ENCODE results near the gene IGSF8.
"Not testable (repeated sequence)": the region's sequence is repeated elsewhere in the genome, so short reads cannot be mapped to it uniquely, and the experiment has no call there.

Gene IGSF8

DNA sequence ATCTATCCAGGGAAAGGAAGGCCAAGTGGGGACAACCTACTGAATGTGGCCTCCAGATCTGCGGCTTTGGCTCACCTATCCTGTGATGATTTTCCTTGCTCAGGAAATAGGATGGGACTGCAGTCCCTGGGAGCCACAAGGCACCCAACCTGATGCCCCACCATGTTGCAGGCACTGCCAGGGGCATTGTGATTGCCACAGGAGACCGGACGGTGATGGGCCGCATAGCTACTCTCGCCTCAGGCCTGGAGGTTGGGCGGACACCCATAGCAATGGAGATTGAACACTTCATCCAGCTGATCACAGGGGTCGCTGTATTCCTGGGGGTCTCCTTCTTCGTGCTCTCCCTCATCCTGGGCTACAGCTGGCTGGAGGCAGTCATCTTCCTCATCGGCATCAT lies 29.0 kb upstream of the IGSF8 start:
- no peak for DNase-seq (ENCODE audit: low read depth)

DNA sequence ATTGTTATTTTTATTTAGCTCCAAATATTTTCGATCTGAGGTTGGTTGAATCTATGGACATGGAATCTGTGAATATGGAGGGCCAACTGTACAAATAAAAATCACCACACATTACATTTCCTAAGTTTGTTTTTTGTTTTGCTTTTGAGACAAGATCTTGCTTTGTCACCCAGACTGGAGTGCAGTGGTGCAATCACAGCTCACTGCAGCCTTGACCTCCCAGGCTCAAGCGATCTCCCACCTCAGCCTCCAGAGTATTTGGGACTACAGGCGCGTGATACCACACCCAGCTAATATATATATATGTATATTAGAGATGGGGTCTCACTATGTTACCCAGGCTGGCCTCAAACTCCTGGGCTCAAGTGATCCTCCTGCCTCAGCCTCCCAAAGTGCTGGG lies 27.9 kb upstream of the IGSF8 start:
- DNase-seq (ENCODE audit: low read depth): not testable (repeated sequence)

DNA sequence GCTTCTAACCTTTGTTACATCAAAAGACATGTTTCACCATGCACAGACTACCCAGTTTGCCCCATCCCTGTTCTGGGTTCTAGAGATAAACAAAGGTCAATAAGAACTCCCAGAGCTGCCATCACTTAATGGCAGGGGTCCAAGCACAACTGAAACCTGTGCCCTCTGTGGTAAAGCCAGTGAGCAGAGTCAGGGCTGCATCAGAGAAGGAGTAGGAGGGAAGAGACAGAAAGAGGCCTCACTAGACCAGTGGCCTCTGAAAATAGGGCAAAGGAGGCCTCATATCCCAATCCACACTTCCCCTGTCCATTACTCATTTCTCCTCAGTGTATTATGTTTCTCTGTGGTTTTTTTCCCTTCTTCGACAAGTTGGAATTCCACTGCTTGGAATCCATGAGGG lies 27.3 kb upstream of the IGSF8 start:
- DNase-seq (ENCODE audit: low read depth): no peak

DNA sequence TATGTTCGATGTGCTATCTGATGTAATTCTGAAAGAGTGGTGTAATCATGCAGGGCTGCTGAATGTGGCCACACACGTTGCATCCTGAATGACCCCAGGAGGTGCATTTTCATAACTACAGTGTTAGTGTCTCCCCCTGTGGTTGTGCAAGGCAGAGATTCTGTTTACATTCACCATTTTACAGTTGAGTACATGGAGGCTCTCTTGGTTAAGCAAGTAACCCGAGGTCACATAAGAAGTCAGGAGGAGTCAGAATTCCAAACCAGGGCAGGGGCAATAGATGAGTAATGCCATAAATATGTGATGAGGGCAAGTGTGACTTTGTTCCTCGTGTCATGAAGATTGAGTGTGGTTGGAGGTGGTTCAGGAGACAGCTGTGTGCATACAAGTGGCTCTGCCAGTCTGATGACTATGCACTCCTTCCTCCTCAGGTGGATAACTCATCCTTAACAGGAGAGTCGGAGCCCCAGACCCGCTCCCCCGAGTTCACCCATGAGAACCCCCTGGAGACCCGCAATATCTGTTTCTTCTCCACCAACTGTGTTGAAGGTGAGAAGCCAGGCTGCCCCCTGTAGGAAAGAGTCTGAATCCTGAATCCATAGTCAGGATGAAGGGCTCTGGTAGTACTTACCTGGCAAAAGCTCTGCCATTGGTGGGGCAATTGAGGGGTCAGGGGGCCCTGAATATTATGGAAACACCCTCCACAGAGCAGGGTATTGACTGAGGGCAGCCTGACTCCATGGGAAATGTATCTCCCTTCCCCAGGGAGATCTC lies 26.5 kb upstream of the IGSF8 start:
- DNase-seq (ENCODE audit: low read depth): peak; percentile 90

DNA sequence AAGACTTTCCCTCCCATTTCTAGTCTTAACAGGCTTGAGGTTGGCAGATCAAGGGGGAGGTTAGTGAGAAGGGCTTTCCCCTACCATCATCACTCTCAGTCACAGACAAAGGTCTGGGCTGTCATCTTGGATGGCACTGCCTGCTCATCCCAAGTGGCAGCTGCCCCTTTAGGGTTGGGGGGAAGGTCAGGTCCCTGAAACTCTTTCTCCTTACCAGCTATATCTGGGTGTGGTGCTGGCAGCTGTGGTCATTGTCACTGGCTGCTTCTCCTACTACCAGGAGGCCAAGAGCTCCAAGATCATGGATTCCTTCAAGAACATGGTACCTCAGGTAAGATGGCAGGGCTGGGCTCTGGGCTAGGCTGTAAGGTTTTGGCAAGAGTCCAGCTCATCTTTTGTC lies 25.3 kb upstream of the IGSF8 start:
- no peak for DNase-seq (ENCODE audit: low read depth)

DNA sequence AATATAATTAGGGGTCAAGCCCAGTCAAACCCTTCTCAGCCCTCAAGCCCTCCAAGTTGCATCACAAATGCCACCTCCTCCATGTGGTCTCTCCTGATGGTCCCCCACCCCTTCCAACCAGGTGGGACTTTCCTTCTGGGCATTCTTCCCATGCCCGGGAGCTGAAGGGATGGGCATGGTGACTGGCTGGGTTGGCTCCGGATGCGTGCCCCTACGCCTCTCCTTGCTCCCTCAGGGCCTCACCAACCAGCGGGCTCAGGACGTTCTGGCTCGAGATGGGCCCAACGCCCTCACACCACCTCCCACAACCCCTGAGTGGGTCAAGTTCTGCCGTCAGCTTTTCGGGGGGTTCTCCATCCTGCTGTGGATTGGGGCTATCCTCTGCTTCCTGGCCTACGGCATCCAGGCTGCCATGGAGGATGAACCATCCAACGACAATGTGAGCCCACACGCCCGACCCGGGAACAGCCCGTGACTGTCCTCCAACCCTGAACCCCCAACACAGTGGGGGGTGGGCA lies 24.6 kb upstream of the IGSF8 start:
- DNase-seq (ENCODE audit: low read depth): no peak

DNA sequence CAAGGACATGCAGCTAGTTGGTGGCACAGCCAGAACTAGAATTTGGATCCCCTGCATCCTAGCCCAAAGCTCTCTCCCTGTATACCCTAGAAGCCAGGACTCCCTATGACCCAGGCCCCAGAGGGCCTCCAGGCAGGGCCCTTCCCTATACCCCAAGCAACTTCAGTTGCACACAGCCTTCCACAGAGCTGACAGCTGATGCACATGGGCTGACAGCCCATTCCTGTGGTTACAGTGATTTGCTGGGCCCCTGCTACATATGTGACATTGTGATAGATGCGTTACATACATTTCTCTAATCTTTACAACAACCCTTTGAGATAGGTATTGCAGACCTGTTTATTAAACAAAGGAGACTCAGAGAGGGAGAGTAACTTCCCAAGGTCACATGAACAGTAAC lies 23.0 kb upstream of the IGSF8 start:
- no peak for DNase-seq (ENCODE audit: low read depth)

DNA sequence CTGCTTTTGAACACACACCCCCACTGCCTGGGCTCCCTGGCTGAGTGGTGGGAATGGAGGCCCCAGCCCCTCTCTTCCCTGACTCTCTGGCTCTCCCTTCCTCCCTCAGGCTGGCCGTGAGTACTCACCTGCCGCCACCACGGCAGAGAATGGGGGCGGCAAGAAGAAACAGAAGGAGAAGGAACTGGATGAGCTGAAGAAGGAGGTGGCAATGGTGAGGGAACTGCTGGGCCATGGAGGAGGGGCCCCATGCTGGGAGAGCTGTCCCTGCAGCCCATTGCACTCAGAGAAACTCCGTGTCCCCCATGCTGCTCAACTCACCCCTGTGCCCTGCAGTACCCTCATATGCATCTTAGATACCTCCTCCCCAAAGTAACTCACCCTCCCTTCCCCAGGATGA lies 22.4 kb upstream of the IGSF8 start:
- DNase-seq (ENCODE audit: low read depth): no peak

DNA sequence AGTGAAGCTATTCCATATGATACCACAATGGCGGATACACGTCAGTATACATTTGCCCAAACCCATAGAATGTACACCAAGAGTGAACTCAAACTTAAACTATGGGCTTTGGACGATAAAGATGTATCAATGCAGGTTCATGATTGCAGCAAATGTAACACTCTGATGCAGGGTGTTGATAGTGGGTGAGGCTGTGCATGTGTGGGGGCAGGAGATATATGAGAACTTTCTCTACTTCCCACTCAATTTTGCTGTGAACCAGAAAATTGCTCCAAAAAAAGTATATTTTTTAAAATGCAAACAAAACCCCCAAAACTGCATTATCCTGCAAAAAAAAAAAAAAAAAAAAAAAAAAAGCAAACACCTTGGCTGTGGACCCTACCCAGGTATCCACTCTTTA lies 20.5 kb upstream of the IGSF8 start:
- no peak for DNase-seq (ENCODE audit: low read depth)

DNA sequence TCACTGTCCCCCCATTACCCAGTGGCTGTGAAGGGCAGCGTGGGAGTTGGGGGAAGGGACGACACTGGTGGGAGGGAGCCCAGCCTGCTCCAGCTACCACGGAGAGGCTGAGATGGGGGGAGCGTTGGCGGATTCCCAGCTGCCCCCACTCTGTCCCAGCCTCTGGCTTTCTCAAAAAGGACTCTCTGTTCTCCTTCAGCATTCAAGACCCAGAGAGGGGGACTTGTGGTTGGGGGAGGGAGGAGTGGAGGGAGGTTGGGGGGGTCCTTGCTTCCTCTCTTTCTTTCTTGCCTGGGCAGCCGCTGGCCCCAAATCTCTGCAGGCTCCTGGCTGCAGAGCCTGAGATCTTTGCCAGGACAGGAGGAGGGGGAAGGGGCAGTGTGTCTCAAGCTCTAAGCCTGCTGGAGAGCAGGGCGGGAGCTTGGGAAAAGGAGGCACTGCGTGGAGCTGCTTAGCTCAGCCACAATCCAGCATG lies 19.3 kb upstream of the IGSF8 start:
- DNase-seq (ENCODE audit: low read depth): no peak

DNA sequence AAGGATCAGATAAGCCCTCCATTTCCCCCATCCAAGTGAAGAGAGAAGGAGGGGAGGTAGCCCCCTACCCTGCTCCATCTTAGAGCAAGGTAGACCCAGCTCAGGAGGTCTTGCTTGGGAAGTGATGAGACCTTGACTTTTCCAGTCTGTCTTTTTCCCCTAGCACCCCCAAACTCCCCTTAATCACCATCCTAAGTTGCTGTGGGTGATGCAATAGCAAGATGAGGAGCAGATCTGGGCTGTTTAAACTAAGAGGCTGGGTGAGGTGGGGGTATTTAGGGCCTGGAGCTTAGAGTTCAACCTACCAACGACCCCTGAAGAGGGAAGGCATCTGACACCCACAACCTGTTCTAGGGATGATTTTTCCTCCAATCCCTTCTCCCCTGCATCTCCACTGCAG lies 18.9 kb upstream of the IGSF8 start:
- DNase-seq (ENCODE audit: low read depth): no peak

DNA sequence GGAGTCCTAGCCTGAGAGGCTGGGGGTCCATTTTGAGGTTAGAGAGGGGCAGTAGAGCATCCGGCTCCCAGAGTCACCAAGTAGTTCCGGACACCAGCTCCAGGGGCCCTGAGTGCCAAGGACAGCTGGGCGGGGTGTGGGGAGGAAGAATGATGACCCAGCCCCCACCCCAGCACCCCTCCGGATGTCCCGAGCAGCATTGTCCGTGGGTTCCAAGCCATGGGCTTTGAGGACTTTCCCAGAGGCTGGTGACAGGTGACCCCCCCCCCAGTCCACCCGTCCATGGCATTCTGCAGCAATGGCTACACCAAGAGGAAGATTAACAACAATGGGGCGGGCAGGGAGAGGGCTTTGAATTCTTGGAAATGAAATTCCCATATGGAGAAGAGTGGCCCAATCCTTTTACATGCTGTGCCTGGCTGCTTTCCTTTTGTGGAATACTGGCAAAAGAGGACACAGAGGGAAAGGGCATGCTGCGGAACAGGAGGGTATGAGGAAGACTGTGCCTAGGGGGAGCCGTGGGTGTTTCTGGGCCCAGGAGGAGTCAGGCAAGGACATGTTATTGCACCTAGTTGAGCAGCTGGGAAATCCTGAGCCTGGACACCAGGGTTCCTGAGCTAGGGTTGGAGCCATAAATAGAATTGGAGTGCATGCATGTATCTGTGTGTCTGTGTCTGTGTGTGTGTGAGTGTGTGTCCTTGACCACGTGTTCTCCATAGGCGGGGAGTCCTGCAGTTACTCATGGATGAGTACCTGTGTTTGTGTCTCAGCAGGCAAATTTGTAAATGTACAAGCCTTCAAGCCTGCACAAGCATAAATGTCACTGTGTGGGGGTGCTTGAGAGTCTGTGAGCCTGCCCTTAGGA lies 18.1 kb upstream of the IGSF8 start:
- DNase-seq (ENCODE audit: low read depth): no peak

DNA sequence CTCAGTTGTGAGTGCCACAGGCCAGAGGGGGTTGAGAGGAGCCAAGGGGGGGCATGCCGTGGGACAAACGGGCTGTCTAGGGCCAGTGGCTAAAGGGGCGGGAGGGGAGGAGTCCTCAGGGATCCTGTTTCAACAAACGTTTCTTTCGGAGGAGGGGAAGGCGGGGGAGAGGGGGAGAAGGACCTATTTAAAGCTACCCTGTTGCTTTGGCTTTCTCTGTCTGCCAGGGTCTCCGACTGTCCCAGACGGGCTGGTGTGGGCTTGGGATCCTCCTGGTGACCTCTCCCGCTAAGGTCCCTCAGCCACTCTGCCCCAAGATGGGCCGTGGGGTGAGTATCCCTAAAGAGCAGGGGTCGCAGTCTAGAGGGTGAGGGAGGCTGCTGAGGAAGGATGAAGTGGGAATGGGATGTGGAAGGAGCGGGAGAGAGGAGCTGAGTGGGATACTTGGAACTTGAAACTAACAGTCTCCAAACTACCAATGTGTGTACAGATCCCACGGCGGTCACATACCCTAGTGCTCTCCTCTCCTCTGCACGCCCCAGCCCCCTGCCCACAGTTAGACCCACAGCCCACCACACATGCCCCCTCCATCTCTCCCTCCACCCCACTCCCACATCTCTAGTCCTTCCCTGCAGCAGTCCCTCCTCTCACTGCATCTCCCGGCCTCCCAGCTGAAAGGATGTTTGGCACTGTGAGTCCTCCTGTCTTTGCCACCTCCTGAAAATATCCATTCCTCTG lies 17.3 kb upstream of the IGSF8 start, which contains the start of gene ATP1A2:
Gene ATP1A2 (plus strand): TSS at position 215 of the 738 bp plus-strand sequence. CDS start 103 bp downstream, at position 318.
- DNase-seq (ENCODE audit: low read depth): no peak

DNA sequence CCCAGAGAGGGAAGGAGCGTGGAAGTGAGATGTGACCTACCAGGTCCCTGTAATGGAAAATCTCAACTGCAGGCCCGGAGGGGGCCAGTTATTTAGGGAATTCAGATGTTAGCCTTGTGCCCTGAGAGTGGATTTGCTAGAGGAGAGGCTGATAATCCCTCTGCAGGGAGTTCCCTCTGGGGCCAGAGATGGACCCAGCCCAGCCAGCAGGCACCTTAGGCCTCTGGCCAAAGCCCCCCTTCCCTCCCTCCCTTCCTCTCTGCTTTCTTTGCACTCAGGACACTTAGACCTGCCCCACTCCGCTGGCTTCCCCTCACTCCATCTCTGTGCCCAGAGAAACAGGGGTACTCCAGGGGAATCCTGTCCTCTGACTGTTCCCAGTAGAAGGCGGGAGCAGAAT lies 15.7 kb upstream of the IGSF8 start:
- DNase-seq (ENCODE audit: low read depth): no peak

DNA sequence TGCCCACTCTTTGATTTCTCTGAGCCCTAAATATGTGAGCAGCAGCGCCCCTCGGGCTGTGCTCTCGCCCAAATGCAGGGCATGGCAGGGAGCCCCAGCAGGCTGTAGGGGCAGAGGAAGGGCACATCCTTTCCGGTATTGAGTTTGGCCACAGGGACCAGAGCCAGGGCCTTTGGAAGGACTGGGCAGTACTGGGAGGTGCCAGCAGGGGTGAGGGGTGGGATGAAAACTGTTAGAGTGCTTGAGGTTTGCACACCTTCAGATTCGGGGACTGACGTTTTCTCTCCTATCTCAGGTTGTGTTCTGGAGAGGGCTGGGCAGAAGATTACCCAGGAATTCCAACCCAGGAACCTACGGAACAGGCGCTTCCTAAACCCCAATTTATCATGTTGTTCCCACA lies 15.0 kb upstream of the IGSF8 start:
- DNase-seq (ENCODE audit: low read depth): no peak

DNA sequence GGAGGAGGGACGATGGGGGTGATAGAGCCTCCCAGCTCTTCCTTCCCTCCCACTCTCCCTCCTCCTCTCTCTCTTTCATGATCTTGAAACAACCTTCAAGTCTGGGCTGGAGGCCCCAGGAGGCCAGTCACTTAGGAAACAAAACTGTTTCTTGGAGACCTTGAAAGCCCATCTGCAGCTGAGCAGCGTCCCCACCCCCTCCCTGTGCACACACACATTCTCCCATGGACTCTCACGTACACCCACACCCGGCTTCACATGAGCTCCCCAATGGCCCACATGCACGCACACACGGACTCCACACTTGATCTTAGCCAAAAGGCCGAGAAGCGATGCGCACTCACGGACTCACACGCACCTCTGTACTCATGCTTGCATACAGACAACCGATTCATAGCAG lies 13.9 kb upstream of the IGSF8 start:
- no peak for DNase-seq (ENCODE audit: low read depth)

DNA sequence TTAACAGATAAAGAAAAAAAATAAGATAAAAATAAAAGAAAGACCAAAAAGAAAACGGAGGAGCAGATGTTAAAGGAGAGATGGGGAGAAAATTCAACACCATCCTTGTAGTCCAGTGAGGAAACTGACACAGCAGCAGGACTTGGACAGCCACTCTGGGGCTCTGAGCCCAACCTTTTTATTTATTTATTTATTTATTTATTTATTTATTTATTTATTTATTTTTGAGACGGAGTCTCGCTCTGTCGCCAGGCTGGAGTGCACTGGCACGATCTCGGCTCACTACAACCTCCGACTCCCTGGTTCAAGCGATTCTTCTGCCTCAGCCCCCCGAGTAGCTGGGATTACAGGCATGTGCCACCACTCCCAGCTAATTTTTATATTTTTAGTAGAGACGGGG lies 13.0 kb upstream of the IGSF8 start:
- DNase-seq (ENCODE audit: low read depth): not testable (repeated sequence)

DNA sequence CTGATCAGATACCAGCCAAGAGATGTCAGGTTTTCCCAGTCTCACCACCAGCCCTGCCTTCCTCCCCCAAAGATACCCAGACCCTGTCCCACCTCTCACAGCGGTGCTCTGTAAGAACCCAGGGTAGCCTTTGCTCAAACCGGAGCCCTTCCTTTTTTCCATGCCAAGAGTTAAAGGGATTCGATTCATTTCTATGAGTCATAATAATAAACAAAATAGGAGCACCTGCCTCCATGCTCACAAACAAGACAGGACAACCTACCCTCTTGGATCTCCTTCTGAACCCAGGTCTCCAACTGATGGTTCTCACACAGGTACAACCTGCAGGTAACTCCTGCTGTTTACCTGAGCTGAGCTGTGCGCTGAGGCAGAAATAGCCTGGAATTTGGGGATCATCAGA lies 11.3 kb upstream of the IGSF8 start:
- DNase-seq (ENCODE audit: low read depth): no peak

DNA sequence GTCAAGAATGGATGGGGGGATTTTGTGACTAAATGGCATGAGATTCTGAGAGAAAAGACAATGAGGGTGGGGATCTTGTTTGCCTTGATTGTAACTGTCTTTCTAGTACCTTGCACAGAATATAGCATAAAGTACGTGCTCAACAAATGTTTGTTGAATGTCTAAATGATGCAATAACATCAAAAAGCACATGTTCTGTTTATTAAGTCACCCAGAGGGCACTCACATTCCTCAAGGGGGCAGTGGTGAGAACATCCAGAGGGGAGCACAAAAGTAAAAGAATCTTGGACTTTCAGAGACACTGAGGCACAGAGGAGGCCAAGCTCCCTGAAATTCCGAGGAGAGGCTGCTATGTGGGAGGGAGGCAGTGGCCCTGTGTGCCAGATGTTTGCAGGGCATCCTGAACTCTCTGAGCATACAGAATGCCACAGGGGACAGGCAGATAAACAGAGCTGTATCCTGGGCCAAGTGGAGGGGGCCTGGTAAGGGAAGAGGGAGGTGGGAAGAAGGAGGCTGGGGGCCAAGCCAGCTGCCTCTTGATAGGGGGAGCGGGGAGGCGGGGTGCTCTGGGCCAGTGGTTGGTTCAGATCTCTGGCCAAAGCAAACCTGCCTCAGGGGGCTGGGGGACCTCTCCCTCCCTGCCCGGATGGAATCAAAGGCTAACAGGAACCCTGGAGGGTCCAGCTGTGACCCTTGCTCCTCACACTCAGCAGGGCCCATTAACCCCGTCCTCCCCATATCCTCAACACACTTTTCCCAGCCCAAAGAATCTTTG lies 10.7 kb upstream of the IGSF8 start:
- DNase-seq (ENCODE audit: low read depth): no peak

DNA sequence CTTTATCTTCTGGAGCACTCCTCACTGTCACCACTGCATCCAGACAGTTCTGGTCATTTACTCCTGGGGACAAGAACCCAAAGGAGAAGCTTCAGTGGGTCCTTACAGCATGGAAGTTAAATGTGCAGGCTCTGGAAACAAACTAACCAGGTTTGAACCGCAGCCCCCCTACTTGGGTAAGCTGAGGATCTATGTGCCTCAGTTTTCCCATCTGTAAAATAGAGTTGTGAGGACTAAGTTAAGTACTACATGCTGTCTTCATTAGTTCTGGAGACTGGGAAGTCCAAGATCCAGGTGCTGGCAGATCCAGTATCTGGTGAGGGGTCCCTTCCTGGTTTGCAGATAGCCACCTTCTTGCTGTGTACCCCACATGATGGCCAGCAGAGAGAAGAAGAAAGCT lies 9.1 kb upstream of the IGSF8 start:
- no peak for DNase-seq (ENCODE audit: low read depth)

DNA sequence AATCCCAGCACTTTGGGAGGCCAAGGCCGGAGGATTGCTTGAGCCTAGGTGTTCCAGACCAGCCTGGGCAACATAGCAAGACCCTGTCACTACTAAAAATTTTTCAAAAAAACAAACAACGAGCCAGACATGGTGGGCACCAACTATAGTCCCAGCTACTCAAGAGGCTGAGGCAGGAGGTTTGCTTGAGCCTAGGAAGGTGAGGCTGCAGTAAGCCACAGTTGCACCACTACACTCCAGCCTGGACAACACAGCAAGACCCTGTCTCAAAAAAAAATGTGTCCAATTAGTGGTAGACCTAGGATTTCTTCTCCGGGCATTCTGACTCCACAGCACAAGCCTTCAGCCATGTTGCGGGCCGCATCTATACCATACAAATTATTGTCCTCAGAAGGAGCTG lies 6.7 kb upstream of the IGSF8 start:
- no peak for DNase-seq (ENCODE audit: low read depth)

DNA sequence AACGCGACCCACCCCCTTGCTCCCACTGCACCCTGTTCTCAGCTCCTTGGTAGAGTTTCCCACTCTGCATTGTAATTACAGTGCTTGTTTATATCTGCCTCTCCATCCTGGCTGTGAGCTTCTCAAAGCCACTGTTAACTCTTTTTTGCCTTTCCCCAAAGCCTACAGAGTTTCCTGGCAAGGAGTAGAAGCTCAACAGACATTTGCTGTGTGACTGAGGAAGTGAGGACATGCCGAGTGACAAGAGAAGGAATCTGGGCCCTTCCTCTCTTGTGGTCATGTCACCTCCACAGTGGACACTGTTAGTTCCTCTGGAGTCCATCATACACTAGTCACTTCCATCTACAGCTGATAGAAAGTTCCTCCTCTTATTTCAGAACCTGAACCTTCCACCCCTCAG lies 6.1 kb upstream of the IGSF8 start:
- no peak for DNase-seq (ENCODE audit: low read depth)
